ENCODE data around the gene CAMK2A. TPM values are rescaled to one million over a fixed set of nuclear protein-coding genes. Genes with fewer than 3 reads are reported as not detected.

CAMK2A gene
- total and polyA plus RNA-seq, 2 donors (not counting 3 experiments of a cell fraction or from before 2014, with no cell fraction given): not detected

DNA sequence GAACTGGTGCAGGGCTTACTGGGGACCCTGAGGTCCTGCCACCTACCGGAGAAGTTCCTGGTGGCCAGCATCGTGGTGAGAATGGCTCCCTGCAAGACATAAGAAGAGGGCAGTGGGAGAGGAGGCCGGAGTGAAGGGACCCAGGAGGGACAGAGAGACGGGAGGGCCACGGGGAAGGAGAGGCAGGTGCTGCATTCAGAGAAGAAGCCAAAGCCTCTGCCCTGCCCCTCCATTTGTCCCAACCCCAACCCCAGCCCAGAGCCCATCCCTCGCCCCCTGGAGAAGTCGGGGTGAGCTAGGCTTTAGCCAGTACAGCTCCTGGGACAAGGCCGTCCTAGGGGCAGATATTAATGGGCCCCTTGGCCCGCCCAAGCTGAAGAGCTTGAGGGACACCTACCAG lies 41.8 kb downstream of the CAMK2A start:
- no peak for FAIRE-seq
- no peaks in the 10 kb centered on the region for H3K79me2 ChIP-seq (ENCODE audit: control insufficient read depth, insufficient read depth, low read length)
- H3K4me3 ChIP-seq (replicated peaks in 1 of 3; ENCODE audit: insufficient read depth in 1 of 3, low read depth in 1 of 3, low read length in 3 of 3): no peak overlapping the region
- DNase-seq (ENCODE audit: low read depth, low spot score): no peak
- ChIA-PET CTCF (interaction anchor here (0.7 kb wide), 1 partner anchor 33 kb away, joined by 3 read pairs; no protein-coding TSS in a partner anchor), POLR2A (no interaction called here)
- H3K9me1 ChIP-seq (replicated peaks; ENCODE audit: control insufficient read depth, extremely low read depth, insufficient read depth, low read length): no peaks in the 10 kb centered on the region
- H3K36me3 ChIP-seq (ENCODE audit: control insufficient read depth in 2 of 2, extremely low read depth in 1 of 2, insufficient read depth in 2 of 2, low read length in 2 of 2): no peaks in the 10 kb centered on the region
- TF ChIP-seq POLR2A (IDR thresholded peaks at IDR 0.05; ENCODE audit: low read depth, low read length) (no peak), POLR2AphosphoS5 (IDR thresholded peaks at IDR 0.05; ENCODE audit: insufficient read depth, low read depth, low read length) (no peak), FOS (IDR thresholded peaks at IDR 0.05; ENCODE audit: borderline replicate concordance, insufficient read depth, low read length) (no peak)
- TF ChIP-seq, protein P1, sequence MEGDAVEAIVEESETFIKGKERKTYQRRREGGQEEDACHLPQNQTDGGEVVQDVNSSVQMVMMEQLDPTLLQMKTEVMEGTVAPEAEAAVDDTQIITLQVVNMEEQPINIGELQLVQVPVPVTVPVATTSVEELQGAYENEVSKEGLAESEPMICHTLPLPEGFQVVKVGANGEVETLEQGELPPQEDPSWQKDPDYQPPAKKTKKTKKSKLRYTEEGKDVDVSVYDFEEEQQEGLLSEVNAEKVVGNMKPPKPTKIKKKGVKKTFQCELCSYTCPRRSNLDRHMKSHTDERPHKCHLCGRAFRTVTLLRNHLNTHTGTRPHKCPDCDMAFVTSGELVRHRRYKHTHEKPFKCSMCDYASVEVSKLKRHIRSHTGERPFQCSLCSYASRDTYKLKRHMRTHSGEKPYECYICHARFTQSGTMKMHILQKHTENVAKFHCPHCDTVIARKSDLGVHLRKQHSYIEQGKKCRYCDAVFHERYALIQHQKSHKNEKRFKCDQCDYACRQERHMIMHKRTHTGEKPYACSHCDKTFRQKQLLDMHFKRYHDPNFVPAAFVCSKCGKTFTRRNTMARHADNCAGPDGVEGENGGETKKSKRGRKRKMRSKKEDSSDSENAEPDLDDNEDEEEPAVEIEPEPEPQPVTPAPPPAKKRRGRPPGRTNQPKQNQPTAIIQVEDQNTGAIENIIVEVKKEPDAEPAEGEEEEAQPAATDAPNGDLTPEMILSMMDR (IDR thresholded peaks at IDR 0.05; ENCODE audit: extremely low read depth in 1 of 2, insufficient read depth in 1 of 2, low read depth in 1 of 2, low read length in 2 of 2): no peak
- TF ChIP-seq, protein P2, sequence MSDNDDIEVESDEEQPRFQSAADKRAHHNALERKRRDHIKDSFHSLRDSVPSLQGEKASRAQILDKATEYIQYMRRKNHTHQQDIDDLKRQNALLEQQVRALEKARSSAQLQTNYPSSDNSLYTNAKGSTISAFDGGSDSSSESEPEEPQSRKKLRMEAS (IDR thresholded peaks at IDR 0.05; ENCODE audit: insufficient read depth, insufficient read length): no peak
- dilution Hi-C loops (cut with MboI; ENCODE audit: extremely low pct_ligation_motif_present, low sequenced_read_pairs): no loop called here
- no peaks in the 10 kb centered on the region for H3K9me3 ChIP-seq (replicated peaks; ENCODE audit: control insufficient read depth, insufficient read depth, low read length)
- no peak overlapping the region for H3K9ac ChIP-seq (replicated peaks; ENCODE audit: extremely low read depth, insufficient read depth, low read length)
- no peak overlapping the region for H3K4me2 ChIP-seq (ENCODE audit: insufficient read depth, low read length)
- no peak overlapping the region for H2AFZ ChIP-seq (ENCODE audit: low read depth, low read length)
- no peaks in the 10 kb centered on the region for H4K20me1 ChIP-seq (replicated peaks; ENCODE audit: control insufficient read depth, extremely low read depth, insufficient read depth, low read length)
- intact Hi-C loops (cut with micrococcal nuclease): no loop called here
- H3K27ac ChIP-seq (ENCODE audit: insufficient read depth, low read depth, low read length): no peak overlapping the region
- H3K27me3 ChIP-seq (ENCODE audit: control insufficient read depth in 2 of 2, insufficient read depth in 2 of 2, low read length in 2 of 2): peaks cover 0 to 1% of the 10 kb centered on the region in 2 experiments
- no TSS peak for BruUV-seq (replicated peaks)
- H3K4me1 ChIP-seq (ENCODE audit: control insufficient read depth, extremely low read depth, insufficient read depth, low read length): no peaks in the 10 kb centered on the region

DNA sequence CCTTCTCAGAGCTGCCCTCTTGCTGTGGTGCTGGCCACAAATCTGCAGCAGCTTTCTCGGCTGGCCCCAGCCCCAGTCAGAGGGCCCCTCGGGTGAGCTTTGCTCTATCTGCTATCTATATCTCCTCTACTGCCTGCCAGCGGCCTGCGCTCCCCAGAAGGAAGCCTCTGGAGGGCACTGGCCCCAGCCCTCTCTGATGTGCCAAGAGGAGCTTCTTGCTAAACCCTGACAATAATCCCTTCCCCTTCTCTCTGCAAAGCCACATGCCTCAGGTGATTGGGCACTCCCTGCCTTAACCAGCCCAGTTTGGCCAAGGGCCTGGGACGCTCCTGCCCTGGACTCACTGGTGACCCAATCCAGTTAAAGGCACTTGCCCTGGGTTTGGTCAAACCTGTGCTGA lies 42.7 kb downstream of the CAMK2A start:
- Histone ChIP-seq H3K4me3 (replicated peaks in 1 of 3; ENCODE audit: insufficient read depth in 1 of 3, low read depth in 1 of 3, low read length in 3 of 3) (no peak overlapping the region), H4K20me1 (replicated peaks; ENCODE audit: control insufficient read depth, extremely low read depth, insufficient read depth, low read length) (no peaks in the 10 kb centered on the region), H3K9me1 (replicated peaks; ENCODE audit: control insufficient read depth, extremely low read depth, insufficient read depth, low read length) (no peaks in the 10 kb centered on the region), H3K4me1 (ENCODE audit: control insufficient read depth, extremely low read depth, insufficient read depth, low read length) (no peaks in the 10 kb centered on the region), H2AFZ (ENCODE audit: low read depth, low read length) (no peak overlapping the region), H3K9ac (replicated peaks; ENCODE audit: extremely low read depth, insufficient read depth, low read length) (no peak overlapping the region), H3K27me3 (ENCODE audit: control insufficient read depth in 2 of 2, insufficient read depth in 2 of 2, low read length in 2 of 2) (peaks cover 0 to 3% of the 10 kb centered on the region in 2 experiments), H3K36me3 (ENCODE audit: control insufficient read depth in 2 of 2, extremely low read depth in 1 of 2, insufficient read depth in 2 of 2, low read length in 2 of 2) (no peaks in the 10 kb centered on the region), H3K27ac (ENCODE audit: insufficient read depth, low read depth, low read length) (no peak overlapping the region), H3K79me2 (ENCODE audit: control insufficient read depth, insufficient read depth, low read length) (no peaks in the 10 kb centered on the region), H3K9me3 (replicated peaks; ENCODE audit: control insufficient read depth, insufficient read depth, low read length) (no peaks in the 10 kb centered on the region), H3K4me2 (ENCODE audit: insufficient read depth, low read length) (no peak overlapping the region)
- ChIA-PET POLR2A (interaction anchor here (0.6 kb wide), 1 partner anchor 21 kb away, joined by 3 read pairs; no protein-coding TSS in a partner anchor), CTCF (interaction anchor here (0.8 to 1.2 kb wide), 3 partner anchors 15 to 124 kb away, joined by 3 to 4 read pairs (median 3); no protein-coding TSS in a partner anchor)
- no peak for TF ChIP-seq GATA2 (IDR thresholded peaks at IDR 0.05; ENCODE audit: insufficient read depth, insufficient read length, low read depth, low read length)
- TF ChIP-seq FOS (IDR thresholded peaks at IDR 0.05; ENCODE audit: borderline replicate concordance, insufficient read depth, low read length): no peak
- no peak for TF ChIP-seq POLR2AphosphoS5 (IDR thresholded peaks at IDR 0.05; ENCODE audit: insufficient read depth, low read depth, low read length)
- TF ChIP-seq, protein P2 (IDR thresholded peaks at IDR 0.05; ENCODE audit: insufficient read depth, insufficient read length): no peak
- TF ChIP-seq MYC (IDR thresholded peaks at IDR 0.05; ENCODE audit: low read depth, low read length): no peak
- TF ChIP-seq POLR2A (IDR thresholded peaks at IDR 0.05; ENCODE audit: low read depth, low read length): no peak
- no peak for TF ChIP-seq EZH2 (IDR thresholded peaks at IDR 0.05; ENCODE audit: borderline replicate concordance, low read depth, low read length, severe bottlenecking)
- BruUV-seq (replicated peaks): no TSS peak
- intact Hi-C loops (cut with micrococcal nuclease) (no loop called here), dilution Hi-C loops (cut with MboI; ENCODE audit: extremely low pct_ligation_motif_present, low sequenced_read_pairs) (no loop called here)
- DNase-seq (ENCODE audit: low read depth, low spot score) (no peak), FAIRE-seq (no peak)

Data from endothelial cell of umbilical vein (primary cell).